GM12878 (cell line): ENCODE measurements around the gene XPNPEP1. TPM values are rescaled to one million over a fixed set of nuclear protein-coding genes. Genes with fewer than 3 reads are reported as not detected.

Experiments used
- BMI1 ChIP-seq: fragments of 450-650 bp; IDR thresholded peaks from 2 replicates; pipeline ENCODE4 v1.6.1; 2016; ENCODE audit warnings: mild to moderate bottlenecking, moderate library complexity, borderline replicate concordance
- CREB1 ChIP-seq: IDR thresholded peaks from 2 replicates; pipeline ENCODE4 v1.6.1; 2012; ENCODE audit warnings: low read depth, mild to moderate bottlenecking, inconsistent platforms
- PRDM15 ChIP-seq: fragments of 450-650 bp; formaldehyde crosslinking; IDR thresholded peaks from 2 replicates; pipeline ENCODE4 v1.4.0; 2020; ENCODE audit warnings: mild to moderate bottlenecking, moderate library complexity
- SMAD1 ChIP-seq: fragments of 450-650 bp; IDR thresholded peaks from 2 replicates; pipeline ENCODE4 v1.6.1; 2018; ENCODE audit warnings: mild to moderate bottlenecking, low read depth; ENCODE audit not compliant: partially characterized antibody
- SPI1 ChIP-seq: IDR thresholded peaks from 2 replicates; pipeline ENCODE4 v1.6.1; 2011; ENCODE audit warnings: low read depth, mild to moderate bottlenecking, low read length, moderate library complexity, borderline replicate concordance; ENCODE audit not compliant: insufficient read depth
- TARDBP ChIP-seq: IDR thresholded peaks from 2 replicates; pipeline ENCODE4 v1.6.1; 2016; ENCODE audit warnings: borderline replicate concordance
- ZNF687 ChIP-seq: fragments of 450-650 bp; IDR thresholded peaks from 2 replicates; pipeline ENCODE4 v1.6.1; 2017; ENCODE audit warnings: mild to moderate bottlenecking, moderate library complexity
- polyA plus RNA-seq, 11 experiments: library from polyadenylated mRNA; depleted of rRNA in 4 of 11; unstranded in 6 of 11; stranded (reverse) in 5 of 11; fragments of >200 nt; fragmentation: Nextera tagmentation in 4 of 11; fragmentation: Illumina TruSeq in 1 of 11; extraction: Ambion mirVana in 4 of 11; extraction: Trizol in 1 of 11; gene quantifications; 1 replicate in 1 of 11; 2 replicates in 10 of 11; pipeline versions ENCODE4 v1.2.1 to v1.2.3, GENCODE V29; 2011 to 2016; ENCODE audit warnings: inconsistent platforms in 2 of 11, missing spikeins in 2 of 11, low read depth in 1 of 11
- total RNA-seq, 4 experiments: library from RNA; depleted of rRNA in 3 of 4; stranded (reverse); fragments of >200 nt in 3 of 4; fragmentation: Illumina TruSeq in 1 of 4; extraction: Trizol in 1 of 4; gene quantifications; 2 replicates each; pipeline versions ENCODE4 v1.2.1 to v1.2.3, GENCODE V29; 2013 to 2021
- TF ChIP-seq, protein P1 (sequence below): fragments of 450-650 bp; IDR thresholded peaks from 2 replicates; pipeline ENCODE4 v1.6.1; 2016; ENCODE audit warnings: mild to moderate bottlenecking, moderate library complexity, borderline replicate concordance
- TF ChIP-seq, protein P2 (sequence below): fragments of 450-650 bp; formaldehyde crosslinking; IDR thresholded peaks from 2 replicates; pipeline ENCODE4 v1.4.0; 2022; ENCODE audit warnings: mild to moderate bottlenecking, moderate library complexity

The XPNPEP1 gene
- total and polyA plus RNA-seq, 10 of the 15 experiments (the other 5 are each of a cell fraction or from before 2014, with no cell fraction given) = 22.7 to 108 (median 43.5) TPM

DNA sequence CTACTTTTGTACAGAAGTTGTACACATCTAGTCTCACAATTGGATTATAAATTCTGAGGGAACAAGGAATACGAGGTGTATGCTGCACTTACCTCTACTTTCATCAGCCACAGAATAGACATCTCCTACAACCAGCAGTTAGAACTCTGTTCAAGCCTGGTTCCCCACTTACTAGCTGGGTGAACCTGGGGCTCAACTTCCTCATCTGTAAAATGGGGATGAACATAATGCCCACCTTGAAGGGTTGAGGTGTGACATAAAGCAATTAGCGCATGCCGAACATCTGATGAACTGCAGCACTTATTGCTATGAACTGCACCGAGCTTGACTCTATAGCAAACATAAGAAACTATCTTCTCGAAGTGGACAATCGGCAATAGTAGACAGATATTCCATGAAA lies 25.3 kb downstream of the XPNPEP1 start (continued):
- TF ChIP-seq, protein P1, sequence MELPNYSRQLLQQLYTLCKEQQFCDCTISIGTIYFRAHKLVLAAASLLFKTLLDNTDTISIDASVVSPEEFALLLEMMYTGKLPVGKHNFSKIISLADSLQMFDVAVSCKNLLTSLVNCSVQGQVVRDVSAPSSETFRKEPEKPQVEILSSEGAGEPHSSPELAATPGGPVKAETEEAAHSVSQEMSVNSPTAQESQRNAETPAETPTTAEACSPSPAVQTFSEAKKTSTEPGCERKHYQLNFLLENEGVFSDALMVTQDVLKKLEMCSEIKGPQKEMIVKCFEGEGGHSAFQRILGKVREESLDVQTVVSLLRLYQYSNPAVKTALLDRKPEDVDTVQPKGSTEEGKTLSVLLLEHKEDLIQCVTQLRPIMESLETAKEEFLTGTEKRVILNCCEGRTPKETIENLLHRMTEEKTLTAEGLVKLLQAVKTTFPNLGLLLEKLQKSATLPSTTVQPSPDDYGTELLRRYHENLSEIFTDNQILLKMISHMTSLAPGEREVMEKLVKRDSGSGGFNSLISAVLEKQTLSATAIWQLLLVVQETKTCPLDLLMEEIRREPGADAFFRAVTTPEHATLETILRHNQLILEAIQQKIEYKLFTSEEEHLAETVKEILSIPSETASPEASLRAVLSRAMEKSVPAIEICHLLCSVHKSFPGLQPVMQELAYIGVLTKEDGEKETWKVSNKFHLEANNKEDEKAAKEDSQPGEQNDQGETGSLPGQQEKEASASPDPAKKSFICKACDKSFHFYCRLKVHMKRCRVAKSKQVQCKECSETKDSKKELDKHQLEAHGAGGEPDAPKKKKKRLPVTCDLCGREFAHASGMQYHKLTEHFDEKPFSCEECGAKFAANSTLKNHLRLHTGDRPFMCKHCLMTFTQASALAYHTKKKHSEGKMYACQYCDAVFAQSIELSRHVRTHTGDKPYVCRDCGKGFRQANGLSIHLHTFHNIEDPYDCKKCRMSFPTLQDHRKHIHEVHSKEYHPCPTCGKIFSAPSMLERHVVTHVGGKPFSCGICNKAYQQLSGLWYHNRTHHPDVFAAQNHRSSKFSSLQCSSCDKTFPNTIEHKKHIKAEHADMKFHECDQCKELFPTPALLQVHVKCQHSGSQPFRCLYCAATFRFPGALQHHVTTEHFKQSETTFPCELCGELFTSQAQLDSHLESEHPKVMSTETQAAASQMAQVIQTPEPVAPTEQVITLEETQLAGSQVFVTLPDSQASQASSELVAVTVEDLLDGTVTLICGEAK = no peak
- TF ChIP-seq, protein P2, sequence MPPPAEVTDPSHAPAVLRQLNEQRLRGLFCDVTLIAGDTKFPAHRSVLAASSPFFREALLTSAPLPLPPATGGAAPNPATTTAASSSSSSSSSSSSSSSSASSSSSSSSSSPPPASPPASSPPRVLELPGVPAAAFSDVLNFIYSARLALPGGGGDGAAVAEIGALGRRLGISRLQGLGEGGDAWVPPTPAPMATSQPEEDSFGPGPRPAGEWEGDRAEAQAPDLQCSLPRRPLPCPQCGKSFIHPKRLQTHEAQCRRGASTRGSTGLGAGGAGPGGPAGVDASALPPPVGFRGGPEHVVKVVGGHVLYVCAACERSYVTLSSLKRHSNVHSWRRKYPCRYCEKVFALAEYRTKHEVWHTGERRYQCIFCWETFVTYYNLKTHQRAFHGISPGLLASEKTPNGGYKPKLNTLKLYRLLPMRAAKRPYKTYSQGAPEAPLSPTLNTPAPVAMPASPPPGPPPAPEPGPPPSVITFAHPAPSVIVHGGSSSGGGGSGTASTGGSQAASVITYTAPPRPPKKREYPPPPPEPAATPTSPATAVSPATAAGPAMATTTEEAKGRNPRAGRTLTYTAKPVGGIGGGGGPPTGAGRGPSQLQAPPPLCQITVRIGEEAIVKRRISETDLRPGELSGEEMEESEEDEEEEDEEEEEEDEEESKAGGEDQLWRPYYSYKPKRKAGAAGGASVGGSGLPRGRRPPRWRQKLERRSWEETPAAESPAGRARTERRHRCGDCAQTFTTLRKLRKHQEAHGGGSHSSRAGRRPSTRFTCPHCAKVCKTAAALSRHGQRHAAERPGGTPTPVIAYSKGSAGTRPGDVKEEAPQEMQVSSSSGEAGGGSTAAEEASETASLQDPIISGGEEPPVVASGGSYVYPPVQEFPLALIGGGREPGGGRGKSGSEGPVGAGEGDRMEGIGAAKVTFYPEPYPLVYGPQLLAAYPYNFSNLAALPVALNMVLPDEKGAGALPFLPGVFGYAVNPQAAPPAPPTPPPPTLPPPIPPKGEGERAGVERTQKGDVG (CRISPR knock-in tag) = no peak
- no peak for TF ChIP-seq ZNF687
- TF ChIP-seq PRDM15 (CRISPR knock-in tag) = no peak
- no peak for TF ChIP-seq CREB1
- no peak for TF ChIP-seq SPI1
- TF ChIP-seq SMAD1 = no peak
- no peak for TF ChIP-seq BMI1
- no peak for TF ChIP-seq TARDBP
